GM20000 (cell line): ENCODE results near the gene STUM.

Source experiments
- DNase-seq: peaks from one replicate; pipeline ENCODE4 v3.0.0; 2012; ENCODE audit warnings: low spot score
- CTCF ChIP-seq: IDR thresholded peaks from 2 replicates; pipeline ENCODE4 v1.5.1; 2012; ENCODE audit warnings: mild to moderate bottlenecking, control low read depth; ENCODE audit errors: extremely low read depth, missing control alignments

The STUM gene

GRCh38 chr1:226626577-226626956 is 78.0 kb downstream of the STUM start:
- DNase-seq = peak; percentile 74
- peak; percentile 82 for TF ChIP-seq CTCF

GRCh38 chr1:226627050-226627755 is 78.6 kb downstream of the STUM start:
- no peak for TF ChIP-seq CTCF
- DNase-seq = no peak

GRCh38 chr1:226627924-226628611 is 79.5 kb downstream of the STUM start:
- no peak for TF ChIP-seq CTCF
- DNase-seq = no peak

GRCh38 chr1:226628612-226629155 is 80.1 kb downstream of the STUM start:
- no peak for TF ChIP-seq CTCF
- no peak for DNase-seq

- DNase-seq = no peak
- TF ChIP-seq CTCF = no peak
Observed at GRCh38 chr1:226629210-226629895, 80.8 kb downstream of the STUM start.

- no peak for TF ChIP-seq CTCF
- DNase-seq = no peak
Observed at GRCh38 chr1:226629896-226630550, 81.5 kb downstream of the STUM start.

- no peak for TF ChIP-seq CTCF
- DNase-seq = no peak
Observed at GRCh38 chr1:226630592-226630991, 82.0 kb downstream of the STUM start.
